Karpas-422 (cell line): Measurements from ENCODE around the gene HIVEP3. TPM values are rescaled to one million over a fixed set of nuclear protein-coding genes. Genes with fewer than 3 reads are reported as not detected.

ENCODE experiments used
- DNase-seq: peaks from one replicate; pipeline ENCODE4 v3.0.0-alpha.2; 2015
- H2AFZ ChIP-seq: fragments of 200-600 bp; sonication (generic); 2 replicates; pipeline ENCODE4 v1.6.1; 2014; ENCODE audit warnings: antibody characterized with exemption, low read length, mixed read lengths
- H3K27ac ChIP-seq: fragments of 200-600 bp; sonication (generic); 2 replicates; pipeline ENCODE4 v1.5.1; 2014; ENCODE audit warnings: mild to moderate bottlenecking, low read length, moderate library complexity
- H3K27me3 ChIP-seq: fragments of 200-600 bp; sonication (generic); 2 replicates; pipeline ENCODE4 v1.6.1; 2014; ENCODE audit warnings: low read length, mixed read lengths
- H3K36me3 ChIP-seq: fragments of 200-600 bp; sonication (generic); 2 replicates; pipeline ENCODE4 v1.6.1; 2014; ENCODE audit warnings: low read length, mixed read lengths; ENCODE audit not compliant: insufficient read depth
- H3K4me1 ChIP-seq: fragments of 200-600 bp; sonication (generic); 2 replicates; pipeline ENCODE4 v1.6.1; 2014; ENCODE audit warnings: mild to moderate bottlenecking, low read length, mixed read lengths
- H3K4me2 ChIP-seq: fragments of 200-600 bp; sonication (generic); 2 replicates; pipeline ENCODE4 v1.6.1; 2014; ENCODE audit warnings: low read length, low read depth, mild to moderate bottlenecking; ENCODE audit not compliant: poor library complexity, severe bottlenecking
- H3K4me3 ChIP-seq: fragments of 200-600 bp; sonication (generic); 2 replicates; pipeline ENCODE4 v1.5.1; 2014; ENCODE audit warnings: mild to moderate bottlenecking, antibody characterized with exemption, low read length, mixed read lengths
- H3K79me2 ChIP-seq: fragments of 200-600 bp; sonication (generic); 2 replicates; pipeline ENCODE4 v1.6.1; 2014; ENCODE audit warnings: mild to moderate bottlenecking, low read length, mixed read lengths
- H3K9ac ChIP-seq: fragments of 200-600 bp; sonication (generic); 2 replicates; pipeline ENCODE4 v1.6.0; 2014; ENCODE audit warnings: low read length
- H3K9me2 ChIP-seq: fragments of 200-600 bp; sonication (generic), shearing (Covaris generic); replicated peaks from 2 replicates; pipeline ENCODE4 v1.6.0; 2014; ENCODE audit warnings: mild to moderate bottlenecking, low read length, moderate library complexity; ENCODE audit not compliant: insufficient read depth
- H3K9me3 ChIP-seq: fragments of 300-700, 200-600 bp; sonication (generic); 2 replicates; pipeline ENCODE4 v1.6.1; 2014; ENCODE audit warnings: low read length, mixed read lengths
- H4K20me1 ChIP-seq: fragments of 200-600 bp; sonication (generic); 2 replicates; pipeline ENCODE4 v1.6.1; 2014; ENCODE audit warnings: mild to moderate bottlenecking, antibody characterized with exemption, low read length, low read depth; ENCODE audit not compliant: insufficient read depth
- total RNA-seq: library from RNA; depleted of rRNA; stranded (reverse); fragments of >200 nt; shearing (Covaris generic); gene quantifications from 2 replicates; pipeline ENCODE4 v1.2.3, GENCODE V29; 2014; ENCODE audit warnings: low replicate concordance

The HIVEP3 gene
- total RNA-seq, 1 experiment from 2014 or later: 1.3 TPM

- Histone ChIP-seq H3K9me2 (no peaks in the 10 kb centered on the region), H3K36me3 (no peaks in the 10 kb centered on the region), H3K4me2 (no peak overlapping the region), H3K4me3 (no peak overlapping the region), H3K4me1 (peaks cover 22% of the 10 kb centered on the region), H3K79me2 (no peaks in the 10 kb centered on the region), H2AFZ (no peak overlapping the region), H3K27ac (no peak overlapping the region), H3K9ac (no peak overlapping the region), H4K20me1 (no peaks in the 10 kb centered on the region; the same call in 1 of the 2 replicates), H3K27me3 (no peaks in the 10 kb centered on the region), H3K9me3 (no peaks in the 10 kb centered on the region; the same call in 1 of the 2 replicates)
- no peak for DNase-seq
Observed at GRCh38 chr1:41547781-41548560, 370.8 kb downstream of the HIVEP3 start.

GRCh38 chr1:41547336-41547735, 371.4 kb downstream of the HIVEP3 start:
- Histone ChIP-seq H4K20me1 (no peaks in the 10 kb centered on the region; the same call in 1 of the 2 replicates), H3K4me1 (peaks cover 22% of the 10 kb centered on the region), H3K27me3 (no peaks in the 10 kb centered on the region), H3K4me2 (no peak overlapping the region), H3K36me3 (no peaks in the 10 kb centered on the region), H3K9me2 (no peaks in the 10 kb centered on the region), H3K9ac (no peak overlapping the region), H3K27ac (no peak overlapping the region), H3K4me3 (no peak overlapping the region), H3K9me3 (no peaks in the 10 kb centered on the region; the same call in 1 of the 2 replicates), H3K79me2 (no peaks in the 10 kb centered on the region), H2AFZ (no peak overlapping the region)
- DNase-seq: no peak

GRCh38 chr1:41546833-41547135, 371.9 kb downstream of the HIVEP3 start:
- DNase-seq: no peak
- no peaks in the 10 kb centered on the region; the same call in 1 of the 2 replicates for H4K20me1 ChIP-seq

GRCh38 chr1:41545996-41546832, 372.5 kb downstream of the HIVEP3 start:
- Histone ChIP-seq H3K79me2 (no peaks in the 10 kb centered on the region), H4K20me1 (no peaks in the 10 kb centered on the region; the same call in 1 of the 2 replicates), H3K4me1 (peaks cover 23% of the 10 kb centered on the region), H3K36me3 (no peaks in the 10 kb centered on the region), H2AFZ (no peak overlapping the region), H3K9me3 (no peaks in the 10 kb centered on the region; the same call in 1 of the 2 replicates), H3K9me2 (no peaks in the 10 kb centered on the region), H3K9ac (peak overlapping the region; percentile 32), H3K4me3 (no peak overlapping the region), H3K27me3 (no peaks in the 10 kb centered on the region), H3K4me2 (peak overlapping the region; percentile 44), H3K27ac (no peak overlapping the region)
- peak; percentile 59 for DNase-seq

More at GRCh38 chr1:41546833-41547135, 371.9 kb downstream of the HIVEP3 start:
- H3K9me3 ChIP-seq: no peaks in the 10 kb centered on the region; the same call in 1 of the 2 replicates
- no peaks in the 10 kb centered on the region for H3K9me2 ChIP-seq
- H3K27me3 ChIP-seq: no peaks in the 10 kb centered on the region
- no peak overlapping the region for H3K27ac ChIP-seq
- peaks cover 22% of the 10 kb centered on the region for H3K4me1 ChIP-seq
- no peak overlapping the region for H2AFZ ChIP-seq
- H3K36me3 ChIP-seq: no peaks in the 10 kb centered on the region
- no peak overlapping the region for H3K4me3 ChIP-seq
- no peak overlapping the region for H3K4me2 ChIP-seq
- peak overlapping the region; percentile 32; the same call in 1 of the 2 replicates for H3K9ac ChIP-seq
- no peaks in the 10 kb centered on the region for H3K79me2 ChIP-seq

GRCh38 chr1:41542196-41542930, 376.4 kb downstream of the HIVEP3 start:
- H2AFZ ChIP-seq: no peak overlapping the region
- H3K4me3 ChIP-seq: no peak overlapping the region
- no peak overlapping the region for H3K4me2 ChIP-seq
- no peaks in the 10 kb centered on the region for H3K36me3 ChIP-seq
- H3K9me3 ChIP-seq: no peaks in the 10 kb centered on the region; the same call in 1 of the 2 replicates
- no peak for DNase-seq
- no peaks in the 10 kb centered on the region; the same call in 1 of the 2 replicates for H4K20me1 ChIP-seq
- H3K4me1 ChIP-seq: peaks cover 50% of the 10 kb centered on the region
- no peak overlapping the region for H3K9ac ChIP-seq
- no peak overlapping the region for H3K27ac ChIP-seq
- H3K9me2 ChIP-seq: no peaks in the 10 kb centered on the region
- no peaks in the 10 kb centered on the region for H3K27me3 ChIP-seq
- no peaks in the 10 kb centered on the region for H3K79me2 ChIP-seq

GRCh38 chr1:41541592-41541952, 377.1 kb downstream of the HIVEP3 start:
- H3K79me2 ChIP-seq: no peaks in the 10 kb centered on the region
- H3K27ac ChIP-seq: no peak overlapping the region
- no peak overlapping the region for H3K4me3 ChIP-seq
- no peaks in the 10 kb centered on the region for H3K27me3 ChIP-seq
- no peak overlapping the region for H3K4me2 ChIP-seq
- no peak for DNase-seq
- no peaks in the 10 kb centered on the region for H3K9me2 ChIP-seq
- H3K9me3 ChIP-seq: no peaks in the 10 kb centered on the region; the same call in 1 of the 2 replicates
- no peak overlapping the region for H2AFZ ChIP-seq
- H3K36me3 ChIP-seq: no peaks in the 10 kb centered on the region
- H3K9ac ChIP-seq: no peak overlapping the region
- H4K20me1 ChIP-seq: no peaks in the 10 kb centered on the region; the same call in 1 of the 2 replicates
- peaks cover 52% of the 10 kb centered on the region for H3K4me1 ChIP-seq

- no peaks in the 10 kb centered on the region for H3K36me3 ChIP-seq
- no peaks in the 10 kb centered on the region for H3K79me2 ChIP-seq
- H2AFZ ChIP-seq: no peak overlapping the region
- H3K4me3 ChIP-seq: no peak overlapping the region
- no peak overlapping the region for H3K4me2 ChIP-seq
- no peaks in the 10 kb centered on the region for H3K9me2 ChIP-seq
- no peak overlapping the region for H3K9ac ChIP-seq
- no peak overlapping the region for H3K27ac ChIP-seq
- H3K4me1 ChIP-seq: peaks cover 52% of the 10 kb centered on the region
- H3K27me3 ChIP-seq: no peaks in the 10 kb centered on the region
- no peaks in the 10 kb centered on the region; the same call in 1 of the 2 replicates for H4K20me1 ChIP-seq
- H3K9me3 ChIP-seq: no peaks in the 10 kb centered on the region; the same call in 1 of the 2 replicates
- DNase-seq: no peak
Observed at GRCh38 chr1:41540886-41541591, 377.7 kb downstream of the HIVEP3 start.
